Osteoblast (primary cell): ENCODE results near the gene TBCD. TPM values are rescaled to one million over a fixed set of nuclear protein-coding genes. Genes with fewer than 3 reads are reported as not detected.

Source experiments
- DNase-seq: peaks from one replicate; pipeline ENCODE4 v3.0.0; 2011; ENCODE audit warnings: low spot score, mixed read lengths; ENCODE audit not compliant: insufficient read length; ENCODE audit errors: missing footprints
- H2AFZ ChIP-seq: 2 replicates; pipeline ENCODE4 v1.6.0; 2011; ENCODE audit warnings: mild to moderate bottlenecking, low read length
- H3K27ac ChIP-seq: 2 replicates; pipeline ENCODE4 v1.5.1; 2011; ENCODE audit warnings: mild to moderate bottlenecking, low read depth, low read length, moderate library complexity
- H3K27me3 ChIP-seq: 2 replicates; pipeline ENCODE4 v1.6.0; 2012; ENCODE audit warnings: mild to moderate bottlenecking, control low read depth, inconsistent platforms, low read length, moderate library complexity; ENCODE audit not compliant: insufficient read depth
- H3K36me3 ChIP-seq: 2 replicates; pipeline ENCODE4 v1.5.1; 2011; ENCODE audit warnings: mild to moderate bottlenecking, low read length, control low read depth, moderate library complexity; ENCODE audit not compliant: insufficient read depth
- H3K4me1 ChIP-seq: 2 replicates; pipeline ENCODE4 v1.5.1; 2011; ENCODE audit warnings: mild to moderate bottlenecking, low read length, control low read depth, moderate library complexity; ENCODE audit not compliant: insufficient read depth
- H3K4me2 ChIP-seq: 2 replicates; pipeline ENCODE4 v1.6.0; 2011; ENCODE audit warnings: mild to moderate bottlenecking, low read length; ENCODE audit not compliant: insufficient read depth
- H3K4me3 ChIP-seq: fragments of 200-600 bp; sonication (generic); 3 replicates; pipeline ENCODE4 v1.5.1; 2012; ENCODE audit warnings: mild to moderate bottlenecking, low read length, inconsistent platforms; ENCODE audit not compliant: insufficient read depth
- H3K79me2 ChIP-seq: 2 replicates; pipeline ENCODE4 v1.6.0; 2012; ENCODE audit warnings: mild to moderate bottlenecking, low read length, control low read depth, inconsistent platforms; ENCODE audit not compliant: insufficient read depth
- H3K9me3 ChIP-seq: 2 replicates; pipeline ENCODE4 v1.5.1; 2011; ENCODE audit warnings: low read depth, low read length, control low read depth
- H4K20me1 ChIP-seq: 2 replicates; pipeline ENCODE4 v1.6.0; 2012; ENCODE audit warnings: mild to moderate bottlenecking, low read length, control low read depth; ENCODE audit not compliant: insufficient read depth
- total RNA-seq: library from RNA; depleted of rRNA; stranded (reverse); fragments of >200 nt; gene quantifications from 2 replicates; pipeline ENCODE4 v1.2.3, GENCODE V29; 2012
- TF ChIP-seq, protein P1 (sequence below): IDR thresholded peaks from 2 replicates; pipeline ENCODE4 v1.5.1; 2011; ENCODE audit warnings: mild to moderate bottlenecking, low read depth, low read length, moderate library complexity; ENCODE audit errors: extremely low read depth

TBCD gene
- total RNA-seq, 1 donor, result 29.0 TPM

- Histone ChIP-seq H2AFZ (no peak overlapping the region), H3K79me2 (no peaks in the 10 kb centered on the region), H3K4me2 (no peak overlapping the region), H4K20me1 (no peaks in the 10 kb centered on the region), H3K27ac (no peak overlapping the region), H3K27me3 (no peaks in the 10 kb centered on the region), H3K9me3 (no peaks in the 10 kb centered on the region), H3K4me3 (no peak overlapping the region), H3K36me3 (no peaks in the 10 kb centered on the region), H3K4me1 (no peaks in the 10 kb centered on the region)
- TF ChIP-seq, protein P1, sequence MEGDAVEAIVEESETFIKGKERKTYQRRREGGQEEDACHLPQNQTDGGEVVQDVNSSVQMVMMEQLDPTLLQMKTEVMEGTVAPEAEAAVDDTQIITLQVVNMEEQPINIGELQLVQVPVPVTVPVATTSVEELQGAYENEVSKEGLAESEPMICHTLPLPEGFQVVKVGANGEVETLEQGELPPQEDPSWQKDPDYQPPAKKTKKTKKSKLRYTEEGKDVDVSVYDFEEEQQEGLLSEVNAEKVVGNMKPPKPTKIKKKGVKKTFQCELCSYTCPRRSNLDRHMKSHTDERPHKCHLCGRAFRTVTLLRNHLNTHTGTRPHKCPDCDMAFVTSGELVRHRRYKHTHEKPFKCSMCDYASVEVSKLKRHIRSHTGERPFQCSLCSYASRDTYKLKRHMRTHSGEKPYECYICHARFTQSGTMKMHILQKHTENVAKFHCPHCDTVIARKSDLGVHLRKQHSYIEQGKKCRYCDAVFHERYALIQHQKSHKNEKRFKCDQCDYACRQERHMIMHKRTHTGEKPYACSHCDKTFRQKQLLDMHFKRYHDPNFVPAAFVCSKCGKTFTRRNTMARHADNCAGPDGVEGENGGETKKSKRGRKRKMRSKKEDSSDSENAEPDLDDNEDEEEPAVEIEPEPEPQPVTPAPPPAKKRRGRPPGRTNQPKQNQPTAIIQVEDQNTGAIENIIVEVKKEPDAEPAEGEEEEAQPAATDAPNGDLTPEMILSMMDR, result no peak
- no peak for DNase-seq
Measured at GRCh38 chr17:82709676-82710498, 42.0 kb upstream of the TBCD start.

GRCh38 chr17:82710499-82711232 lies 41.2 kb upstream of the TBCD start:
- H3K9me3 ChIP-seq, result no peaks in the 10 kb centered on the region
- no peak overlapping the region for H3K4me3 ChIP-seq
- no peaks in the 10 kb centered on the region for H3K36me3 ChIP-seq
- H4K20me1 ChIP-seq, result no peaks in the 10 kb centered on the region
- H3K27ac ChIP-seq, result no peak overlapping the region
- no peak overlapping the region for H2AFZ ChIP-seq
- DNase-seq, result no peak
- no peaks in the 10 kb centered on the region for H3K79me2 ChIP-seq
- H3K4me1 ChIP-seq, result no peaks in the 10 kb centered on the region
- H3K4me2 ChIP-seq, result no peak overlapping the region
- TF ChIP-seq, protein P1, result no peak
- H3K27me3 ChIP-seq, result no peaks in the 10 kb centered on the region

- Histone ChIP-seq H3K27ac (no peak overlapping the region), H3K4me2 (no peak overlapping the region), H3K4me3 (no peak overlapping the region), H3K9me3 (no peaks in the 10 kb centered on the region), H3K27me3 (no peaks in the 10 kb centered on the region), H3K79me2 (peaks cover 11% of the 10 kb centered on the region), H3K4me1 (peaks cover 9% of the 10 kb centered on the region), H3K36me3 (no peaks in the 10 kb centered on the region), H4K20me1 (no peaks in the 10 kb centered on the region), H2AFZ (no peak overlapping the region)
- TF ChIP-seq, protein P1, result no peak
- no peak for DNase-seq
Measured at GRCh38 chr17:82713071-82713723, 38.7 kb upstream of the TBCD start.
